PC-9 (cell line): Measurements from ENCODE around the gene TDO2. TPM values are rescaled to one million over a fixed set of nuclear protein-coding genes. Genes with fewer than 3 reads are reported as not detected.
"Not testable (repeated sequence)": the region's sequence is repeated elsewhere in the genome, so short reads cannot be mapped to it uniquely, and the experiment has no call there.

Experiments used
- BruUV-seq: library from RNA; stranded (reverse); fragments of 400-500 nt; replicated peaks from 2 replicates; lab custom pipeline; 2021; lab: Mats Ljungman, UMichigan
- CTCF ChIA-PET: fragments of 300-600 bp; sonication (Branson Sonifier 250); formaldehyde crosslinking; loops from one replicate; lab custom pipeline; 2022; ENCODE audit warnings: antibody characterized with exemption; lab: Charles Lee
- POLR2A ChIA-PET: fragments of 300-600 bp; sonication (Branson Sonifier 250); formaldehyde crosslinking; loops from one replicate; lab custom pipeline; 2022; ENCODE audit warnings: antibody characterized with exemption; ENCODE audit not compliant: unreplicated experiment; lab: Charles Lee
- DNase-seq, 2 experiments: peaks; one replicate each; pipeline versions ENCODE4 v3.0.0 to v3.0.0-alpha.2; 2015 to 2022; ENCODE audit warnings: mixed read lengths in 1 of 2
- H2AFZ ChIP-seq: fragments of 200-600 bp; sonication (generic); 2 replicates; pipeline ENCODE4 v1.8.1; 2017; ENCODE audit warnings: antibody characterized with exemption
- H3F3A ChIP-seq: fragments of 200-600 bp; sonication (generic); 2 replicates; pipeline ENCODE4 v1.8.1; 2017; ENCODE audit warnings: antibody characterized with exemption, mild to moderate bottlenecking, low read depth; ENCODE audit not compliant: insufficient read depth
- H3K27ac ChIP-seq: fragments of 200-600 bp; sonication (generic); 2 replicates; pipeline ENCODE4 v1.6.1; 2016; ENCODE audit warnings: mixed run types
- H3K27me3 ChIP-seq: fragments of 200-600 bp; sonication (generic); 2 replicates; pipeline ENCODE4 v1.6.1; 2016; ENCODE audit warnings: low read depth, mixed run types; ENCODE audit not compliant: insufficient read depth
- H3K36me3 ChIP-seq: fragments of 200-600 bp; sonication (generic); 2 replicates; pipeline ENCODE4 v1.6.1; 2016; ENCODE audit warnings: low read depth, mixed run types
- H3K4me1 ChIP-seq: fragments of 200-600 bp; sonication (generic); replicated peaks from 2 replicates; pipeline ENCODE4 v1.6.1; 2016; ENCODE audit warnings: mixed run types; ENCODE audit not compliant: insufficient read depth
- H3K4me2 ChIP-seq: fragments of 200-600 bp; sonication (generic); 2 replicates; pipeline ENCODE4 v1.6.1; 2017; ENCODE audit warnings: mixed run types
- H3K4me3 ChIP-seq: fragments of 200-600 bp; sonication (generic); 2 replicates; pipeline ENCODE4 v1.6.1; 2016; ENCODE audit warnings: mixed run types
- H3K79me2 ChIP-seq: fragments of 200-600 bp; sonication (generic); 2 replicates; pipeline ENCODE4 v1.6.1; 2017; ENCODE audit warnings: low read depth, mixed run types
- H3K9me2 ChIP-seq: fragments of 200-600 bp; sonication (generic); 2 replicates; pipeline ENCODE4 v1.8.1; 2017; ENCODE audit warnings: mild to moderate bottlenecking; ENCODE audit not compliant: insufficient read depth
- H3K9me3 ChIP-seq: fragments of 200-600 bp; sonication (generic); 2 replicates; pipeline ENCODE4 v1.8.1; 2016; ENCODE audit warnings: low read depth; ENCODE audit not compliant: insufficient read depth
- H4K20me1 ChIP-seq: fragments of 200-600 bp; sonication (generic); 2 replicates; pipeline ENCODE4 v1.8.1; 2017; ENCODE audit not compliant: insufficient read depth
- EZH2 ChIP-seq: fragments of 200-600 bp; sonication (generic); IDR thresholded peaks from 2 replicates; pipeline ENCODE4 v1.8.0; 2017; ENCODE audit warnings: antibody characterized with exemption, low read depth
- intact Hi-C: fragments of 100-400 bp; cut with micrococcal nuclease; formaldehyde crosslinking; loops from one replicate; pipeline ENCODE4 v1.10.0; 2022; ENCODE audit not compliant: unreplicated experiment
- total RNA-seq: library from RNA; stranded (reverse); gene quantifications from 2 replicates; pipeline ENCODE4 v1.2.3, GENCODE V29; 2021
- TF ChIP-seq, protein P1 (sequence below): fragments of 200-600 bp; sonication (generic); conservative IDR thresholded peaks from 2 replicates; pipeline ENCODE4 v1.6.1; 2017; ENCODE audit warnings: mixed run types, antibody characterized with exemption, mild to moderate bottlenecking, moderate library complexity

TDO2 gene
- total RNA-seq, 1 experiment from 2014 or later: 1.3 TPM

DNA sequence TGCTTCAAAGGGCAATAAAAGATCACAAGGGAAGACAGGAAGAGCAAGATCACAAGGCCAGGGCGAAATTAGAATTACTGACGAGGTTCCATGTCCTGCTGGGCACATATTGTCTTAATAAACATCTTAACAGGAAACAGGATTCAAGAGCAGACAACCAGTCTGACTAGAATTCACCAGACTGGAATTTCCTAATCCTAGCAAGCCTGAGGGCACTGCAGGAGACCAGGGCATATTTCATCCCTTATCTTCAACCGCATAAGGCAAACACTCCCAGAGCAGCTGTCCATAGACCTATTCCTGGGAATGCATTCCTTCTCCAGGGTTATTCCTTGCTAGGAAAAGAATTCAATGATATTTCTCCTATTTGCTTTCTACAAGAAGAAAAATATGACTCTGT is 12.4 kb upstream of the TDO2 start:
- no peak overlapping the region for H3K27ac ChIP-seq
- no peaks in the 10 kb centered on the region for H3K27me3 ChIP-seq
- no peaks in the 10 kb centered on the region for H4K20me1 ChIP-seq
- DNase-seq: no peak
- no TSS peak for BruUV-seq
- H3K4me3 ChIP-seq: no peak overlapping the region
- no peak overlapping the region for H2AFZ ChIP-seq
- H3K36me3 ChIP-seq: no peaks in the 10 kb centered on the region
- intact Hi-C loops: no loop called here
- H3K4me1 ChIP-seq: no peaks in the 10 kb centered on the region
- no peaks in the 10 kb centered on the region for H3K9me2 ChIP-seq
- ChIA-PET CTCF (no interaction called here), POLR2A (no interaction called here)
- no peaks in the 10 kb centered on the region for H3K9me3 ChIP-seq
- no peak overlapping the region for H3K4me2 ChIP-seq
- H3F3A ChIP-seq: no peaks in the 10 kb centered on the region
- TF ChIP-seq EZH2: no peak
- TF ChIP-seq, protein P1, sequence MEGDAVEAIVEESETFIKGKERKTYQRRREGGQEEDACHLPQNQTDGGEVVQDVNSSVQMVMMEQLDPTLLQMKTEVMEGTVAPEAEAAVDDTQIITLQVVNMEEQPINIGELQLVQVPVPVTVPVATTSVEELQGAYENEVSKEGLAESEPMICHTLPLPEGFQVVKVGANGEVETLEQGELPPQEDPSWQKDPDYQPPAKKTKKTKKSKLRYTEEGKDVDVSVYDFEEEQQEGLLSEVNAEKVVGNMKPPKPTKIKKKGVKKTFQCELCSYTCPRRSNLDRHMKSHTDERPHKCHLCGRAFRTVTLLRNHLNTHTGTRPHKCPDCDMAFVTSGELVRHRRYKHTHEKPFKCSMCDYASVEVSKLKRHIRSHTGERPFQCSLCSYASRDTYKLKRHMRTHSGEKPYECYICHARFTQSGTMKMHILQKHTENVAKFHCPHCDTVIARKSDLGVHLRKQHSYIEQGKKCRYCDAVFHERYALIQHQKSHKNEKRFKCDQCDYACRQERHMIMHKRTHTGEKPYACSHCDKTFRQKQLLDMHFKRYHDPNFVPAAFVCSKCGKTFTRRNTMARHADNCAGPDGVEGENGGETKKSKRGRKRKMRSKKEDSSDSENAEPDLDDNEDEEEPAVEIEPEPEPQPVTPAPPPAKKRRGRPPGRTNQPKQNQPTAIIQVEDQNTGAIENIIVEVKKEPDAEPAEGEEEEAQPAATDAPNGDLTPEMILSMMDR: no peak
- H3K79me2 ChIP-seq: no peaks in the 10 kb centered on the region

DNA sequence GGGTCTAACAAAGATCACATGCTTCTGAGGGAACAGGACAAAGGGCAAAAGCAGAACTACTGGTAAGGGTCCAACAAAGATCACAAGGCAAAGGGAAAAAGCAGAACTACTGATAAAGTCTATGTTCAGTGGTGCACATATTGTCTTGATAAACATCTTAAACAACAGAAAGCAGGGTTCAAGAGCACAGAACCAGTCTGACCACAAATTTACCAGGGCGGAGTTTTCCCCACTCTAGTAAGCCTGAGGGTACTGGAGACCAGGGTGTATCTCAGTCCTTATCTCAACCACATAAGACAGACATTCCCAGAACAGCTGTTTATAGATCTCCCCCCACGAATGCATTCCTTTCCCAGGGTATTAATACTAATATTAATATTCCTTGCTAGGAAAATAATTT is 5.1 kb upstream of the TDO2 start:
- H3K36me3 ChIP-seq, CTCF ChIA-PET, H3K4me3 ChIP-seq, H3K4me1 ChIP-seq, H2AFZ ChIP-seq, BruUV-seq, H3K27me3 ChIP-seq, H3K27ac ChIP-seq, POLR2A ChIA-PET, H3K9me2 ChIP-seq, DNase-seq, H3K4me2 ChIP-seq, H3K79me2 ChIP-seq, H4K20me1 ChIP-seq, intact Hi-C loops, H3F3A ChIP-seq, H3K9me3 ChIP-seq: not testable (repeated sequence)

DNA sequence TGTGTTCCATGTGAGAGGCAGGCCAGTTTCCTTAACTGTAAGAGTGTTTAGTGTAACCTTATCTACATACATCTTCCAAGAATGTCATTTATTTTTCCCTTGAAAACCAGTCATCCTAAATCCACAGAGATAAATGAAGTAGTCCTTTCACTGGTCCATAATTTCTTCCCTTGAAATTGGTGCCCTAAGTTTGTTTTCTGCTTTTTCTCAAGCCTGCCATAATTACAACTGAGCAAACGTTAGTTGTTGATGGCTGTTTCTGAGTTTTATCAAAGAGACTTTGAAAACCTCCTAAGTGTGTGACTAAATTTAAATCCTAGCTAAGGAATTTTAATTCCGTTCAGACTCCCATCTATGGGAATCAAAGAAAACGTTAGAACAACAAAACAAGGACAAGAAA is 3.6 kb upstream of the TDO2 start:
- Histone ChIP-seq H3K36me3 (no peaks in the 10 kb centered on the region), H3K79me2 (no peaks in the 10 kb centered on the region), H3K4me3 (no peak overlapping the region), H3K4me2 (no peak overlapping the region), H3K9me3 (no peaks in the 10 kb centered on the region), H3K27ac (no peak overlapping the region), H3F3A (no peaks in the 10 kb centered on the region), H2AFZ (no peak overlapping the region), H4K20me1 (no peaks in the 10 kb centered on the region), H3K4me1 (no peaks in the 10 kb centered on the region), H3K9me2 (no peaks in the 10 kb centered on the region), H3K27me3 (no peaks in the 10 kb centered on the region)
- ChIA-PET POLR2A (interaction anchor here (0.7 kb wide), 1 partner anchor 162 kb away, joined by 3 read pairs; no protein-coding TSS in a partner anchor), CTCF (no interaction called here)
- BruUV-seq: no TSS peak
- intact Hi-C loops: no loop called here
- DNase-seq: no peak
- TF ChIP-seq, protein P1: no peak
- TF ChIP-seq EZH2: no peak

DNA sequence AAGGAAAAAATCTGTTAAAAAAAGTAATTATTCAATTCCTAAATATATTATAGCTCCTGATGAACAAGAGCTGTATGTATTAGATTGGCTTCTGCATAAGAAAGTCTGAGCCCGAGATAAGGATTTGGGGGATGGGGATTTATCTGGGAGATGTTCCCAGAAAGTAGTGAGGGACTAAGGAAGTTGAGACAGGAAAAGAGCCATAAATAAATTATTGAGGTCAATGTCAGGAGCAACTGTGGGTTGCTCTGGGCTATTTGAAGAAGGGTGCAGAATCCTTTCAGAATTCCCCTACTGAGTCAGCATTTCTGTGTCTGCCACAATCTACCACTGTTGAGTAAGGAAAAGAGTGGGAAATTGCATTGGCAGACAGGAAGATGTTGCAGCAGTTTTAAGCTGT is 3.1 kb upstream of the TDO2 start:
- CTCF ChIA-PET: no interaction called here
- no peaks in the 10 kb centered on the region for H3K9me3 ChIP-seq
- DNase-seq: no peak

More for the DNA sequence above, 3.1 kb upstream of the TDO2 start:
- no peaks in the 10 kb centered on the region for H3K27me3 ChIP-seq
- no peaks in the 10 kb centered on the region for H3K4me1 ChIP-seq
- no peaks in the 10 kb centered on the region for H3F3A ChIP-seq
- no peak for TF ChIP-seq EZH2
- TF ChIP-seq, protein P1: no peak
- intact Hi-C loops: no loop called here
- H3K4me3 ChIP-seq: no peak overlapping the region
- POLR2A ChIA-PET: interaction anchor here (0.7 kb wide), 1 partner anchor 162 kb away, joined by 3 read pairs; no protein-coding TSS in a partner anchor
- H3K9me2 ChIP-seq: no peaks in the 10 kb centered on the region
- H3K79me2 ChIP-seq: no peaks in the 10 kb centered on the region
- no TSS peak for BruUV-seq
- H2AFZ ChIP-seq: no peak overlapping the region
- no peaks in the 10 kb centered on the region for H3K36me3 ChIP-seq
- no peaks in the 10 kb centered on the region for H4K20me1 ChIP-seq
- H3K4me2 ChIP-seq: no peak overlapping the region
- no peak overlapping the region for H3K27ac ChIP-seq
